Endothelial cell of umbilical vein (primary cell): ENCODE data around the gene SPAG16. TPM values are rescaled to one million over a fixed set of nuclear protein-coding genes. Genes with fewer than 3 reads are reported as not detected.

Experiments used
- BruUV-seq: library from RNA; stranded (reverse); fragments of 400-500 nt; replicated peaks from 2 replicates; lab custom pipeline; 2021; lab: Mats Ljungman, UMichigan
- CTCF ChIA-PET: fragments of 300-600, 350-600 bp; sonication (Branson Sonifier 250); formaldehyde crosslinking; loops from one replicate; lab custom pipeline; 2021; ENCODE audit warnings: antibody characterized with exemption, inconsistent platforms; lab: Charles Lee
- POLR2A ChIA-PET: fragments of 300-600, 350-600 bp; sonication (Branson Sonifier 250); formaldehyde crosslinking; loops from one replicate; lab custom pipeline; 2021; ENCODE audit warnings: antibody characterized with exemption, inconsistent platforms; lab: Charles Lee
- DNase-seq: peaks from one replicate; pipeline ENCODE4 v3.0.0-alpha.2; 2011; ENCODE audit warnings: low read depth, low spot score
- FAIRE-seq: peaks from 2 replicates; lab custom pipeline; 2011; peaks lifted over from hg19 to GRCh38; lab: Jason Lieb, UNC
- H2AFZ ChIP-seq: 2 replicates; pipeline ENCODE4 v1.6.0; 2012; ENCODE audit warnings: low read depth, low read length, control low read depth, inconsistent platforms
- H3K27ac ChIP-seq: 2 replicates; pipeline ENCODE4 v1.5.1; 2011; ENCODE audit warnings: low read depth, mild to moderate bottlenecking, control low read depth, low read length, moderate library complexity; ENCODE audit not compliant: insufficient read depth
- H3K27me3 ChIP-seq, 2 experiments: 2 replicates each; pipeline versions ENCODE4 v1.6.0 to v1.6.1; 2011; ENCODE audit warnings: low read length in 2 of 2, mixed read lengths in 1 of 2; ENCODE audit not compliant: control insufficient read depth in 2 of 2, insufficient read depth in 2 of 2
- H3K36me3 ChIP-seq, 2 experiments: 2 replicates in 1 of 2; 3 replicates in 1 of 2; pipeline ENCODE4 v1.5.1; 2011; ENCODE audit warnings: low read length in 2 of 2, mild to moderate bottlenecking in 1 of 2, moderate library complexity in 1 of 2; ENCODE audit not compliant: control insufficient read depth in 2 of 2, insufficient read depth in 2 of 2; ENCODE audit errors: extremely low read depth in 1 of 2
- H3K4me1 ChIP-seq: 3 replicates; pipeline ENCODE4 v1.5.1; 2011; ENCODE audit warnings: mild to moderate bottlenecking, low read length; ENCODE audit not compliant: control insufficient read depth, insufficient read depth; ENCODE audit errors: extremely low read depth
- H3K4me2 ChIP-seq: 2 replicates; pipeline ENCODE4 v1.6.1; 2011; ENCODE audit warnings: low read length, control low read depth, mixed read lengths; ENCODE audit not compliant: insufficient read depth
- H3K4me3 ChIP-seq, 3 experiments: fragments of 200-600 bp in 1 of 3; sonication (generic), shearing (Covaris generic) in 1 of 3; replicated peaks in 1 of 3; 2 replicates each; pipeline ENCODE4 v1.5.1; 2011 to 2016; ENCODE audit warnings: control low read depth in 3 of 3, low read length in 3 of 3, mild to moderate bottlenecking in 2 of 3, inconsistent platforms in 1 of 3, low read depth in 1 of 3, moderate library complexity in 1 of 3; ENCODE audit not compliant: insufficient read depth in 1 of 3
- H3K79me2 ChIP-seq: 2 replicates; pipeline ENCODE4 v1.6.0; 2012; ENCODE audit warnings: low read length, inconsistent platforms; ENCODE audit not compliant: control insufficient read depth, insufficient read depth
- H3K9ac ChIP-seq: replicated peaks from 2 replicates; pipeline ENCODE3; 2011; ENCODE audit warnings: low read length, control low read depth; ENCODE audit not compliant: insufficient read depth; ENCODE audit errors: extremely low read depth
- H3K9me1 ChIP-seq: replicated peaks from 3 replicates; pipeline ENCODE4 v1.6.0; 2011; ENCODE audit warnings: mild to moderate bottlenecking, low read length; ENCODE audit not compliant: control insufficient read depth, insufficient read depth; ENCODE audit errors: extremely low read depth
- H3K9me3 ChIP-seq: replicated peaks from 2 replicates; pipeline ENCODE4 v1.5.1; 2012; ENCODE audit warnings: low read length, inconsistent platforms; ENCODE audit not compliant: control insufficient read depth, insufficient read depth
- H4K20me1 ChIP-seq: replicated peaks from 2 replicates; pipeline ENCODE3; 2011; ENCODE audit warnings: mild to moderate bottlenecking, low read length; ENCODE audit not compliant: control insufficient read depth, insufficient read depth; ENCODE audit errors: extremely low read depth
- EZH2 ChIP-seq: IDR thresholded peaks from 2 replicates; pipeline ENCODE4 v1.6.1; 2012; ENCODE audit warnings: borderline replicate concordance, low read depth, mild to moderate bottlenecking, moderate library complexity, low read length, inconsistent platforms; ENCODE audit not compliant: severe bottlenecking
- FOS ChIP-seq: IDR thresholded peaks from 2 replicates; pipeline ENCODE4 v1.6.1; 2011; ENCODE audit warnings: mild to moderate bottlenecking, low read length, moderate library complexity, borderline replicate concordance; ENCODE audit not compliant: insufficient read depth
- GATA2 ChIP-seq: IDR thresholded peaks from 2 replicates; pipeline ENCODE4 v1.7.0; 2011; ENCODE audit warnings: low read depth, mild to moderate bottlenecking, moderate library complexity, mixed read lengths, low read length; ENCODE audit not compliant: insufficient read length, insufficient read depth
- JUN ChIP-seq: IDR thresholded peaks from 2 replicates; pipeline ENCODE4 v1.6.1; 2011; ENCODE audit warnings: borderline replicate concordance, low read depth; ENCODE audit not compliant: insufficient read length, insufficient read depth
- MYC ChIP-seq: IDR thresholded peaks from one replicate; pipeline ENCODE4 v1.6.1; 2011; ENCODE audit warnings: mild to moderate bottlenecking, low read depth, low read length
- POLR2A ChIP-seq: IDR thresholded peaks from 2 replicates; pipeline ENCODE4 v1.6.1; 2012; ENCODE audit warnings: low read depth, mild to moderate bottlenecking, control low read depth, low read length
- POLR2AphosphoS5 ChIP-seq: IDR thresholded peaks from 2 replicates; pipeline ENCODE4 v1.6.1; 2012; ENCODE audit warnings: low read depth, mild to moderate bottlenecking, control low read depth, low read length, moderate library complexity; ENCODE audit not compliant: insufficient read depth
- dilution Hi-C: fragments of 300-500 bp; cut with MboI; formaldehyde crosslinking; loops from one replicate; pipeline ENCODE4 v1.15.0; 2019; ENCODE audit warnings: low sequenced_read_pairs; ENCODE audit not compliant: extremely low pct_ligation_motif_present
- intact Hi-C: fragments of 100-400 bp; cut with micrococcal nuclease; formaldehyde crosslinking; loops from one replicate; pipeline ENCODE4 v1.10.0; 2022
- polyA plus RNA-seq, 4 experiments: library from polyadenylated mRNA; depleted of rRNA in 3 of 4; stranded (reverse) in 3 of 4; unstranded in 1 of 4; fragments of >200 nt; gene quantifications; 2 replicates each; pipeline versions ENCODE4 v1.2.1 to v1.2.3, GENCODE V29; 2011 to 2012; ENCODE audit warnings: missing spikeins in 1 of 4
- total RNA-seq: library from RNA; stranded (reverse); gene quantifications from 2 replicates; pipeline ENCODE4 v1.2.3, GENCODE V29; 2021
- TF ChIP-seq, protein P1 (sequence below), 2 donors: IDR thresholded peaks; 1 replicate in 1 of 2; 2 replicates in 1 of 2; pipeline ENCODE4 v1.5.1; 2011; ENCODE audit warnings: low read length in 2 of 2, mild to moderate bottlenecking in 2 of 2, moderate library complexity in 2 of 2, control low read depth in 1 of 2, inconsistent platforms in 1 of 2, low read depth in 1 of 2; ENCODE audit not compliant: insufficient read depth in 1 of 2; ENCODE audit errors: extremely low read depth in 1 of 2
- TF ChIP-seq, protein P2 (sequence below): IDR thresholded peaks from 2 replicates; pipeline ENCODE4 v1.6.1; 2011; ENCODE audit not compliant: insufficient read depth, insufficient read length

The SPAG16 gene
- total and polyA plus RNA-seq, 2 donors (not counting 3 experiments of a cell fraction or from before 2014, with no cell fraction given): 4.0 to 7.7 TPM

DNA sequence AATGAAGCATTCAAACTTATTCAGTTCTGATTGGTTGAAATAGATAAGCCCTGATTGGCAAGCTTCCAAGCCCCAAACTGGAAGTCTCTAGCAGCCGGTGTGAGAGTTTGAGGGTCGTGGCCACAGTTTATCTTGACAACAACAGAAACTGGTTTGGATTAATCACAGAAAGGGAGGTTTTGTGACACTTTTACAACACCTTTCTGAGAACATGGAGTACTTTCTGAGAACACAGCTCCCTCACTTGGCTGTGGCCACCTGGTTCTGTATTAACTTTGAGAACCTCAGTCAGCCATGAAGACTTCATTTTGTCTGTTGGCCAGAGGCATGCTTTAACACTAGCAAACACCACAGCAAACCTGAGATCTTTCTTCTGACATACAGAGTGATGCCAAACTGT lies 845.9 kb downstream of the SPAG16 start:
- CTCF ChIA-PET: no interaction called here
- H3K9me1 ChIP-seq: no peaks in the 10 kb centered on the region
- no peaks in the 10 kb centered on the region for H3K4me1 ChIP-seq
- FAIRE-seq: no peak
- TF ChIP-seq POLR2AphosphoS5: no peak
- TF ChIP-seq, protein P1, sequence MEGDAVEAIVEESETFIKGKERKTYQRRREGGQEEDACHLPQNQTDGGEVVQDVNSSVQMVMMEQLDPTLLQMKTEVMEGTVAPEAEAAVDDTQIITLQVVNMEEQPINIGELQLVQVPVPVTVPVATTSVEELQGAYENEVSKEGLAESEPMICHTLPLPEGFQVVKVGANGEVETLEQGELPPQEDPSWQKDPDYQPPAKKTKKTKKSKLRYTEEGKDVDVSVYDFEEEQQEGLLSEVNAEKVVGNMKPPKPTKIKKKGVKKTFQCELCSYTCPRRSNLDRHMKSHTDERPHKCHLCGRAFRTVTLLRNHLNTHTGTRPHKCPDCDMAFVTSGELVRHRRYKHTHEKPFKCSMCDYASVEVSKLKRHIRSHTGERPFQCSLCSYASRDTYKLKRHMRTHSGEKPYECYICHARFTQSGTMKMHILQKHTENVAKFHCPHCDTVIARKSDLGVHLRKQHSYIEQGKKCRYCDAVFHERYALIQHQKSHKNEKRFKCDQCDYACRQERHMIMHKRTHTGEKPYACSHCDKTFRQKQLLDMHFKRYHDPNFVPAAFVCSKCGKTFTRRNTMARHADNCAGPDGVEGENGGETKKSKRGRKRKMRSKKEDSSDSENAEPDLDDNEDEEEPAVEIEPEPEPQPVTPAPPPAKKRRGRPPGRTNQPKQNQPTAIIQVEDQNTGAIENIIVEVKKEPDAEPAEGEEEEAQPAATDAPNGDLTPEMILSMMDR (IDR thresholded peaks at IDR 0.05; ENCODE audit: extremely low read depth in 1 of 2, insufficient read depth in 1 of 2, low read depth in 1 of 2, low read length in 2 of 2): no peak
- no peak for TF ChIP-seq FOS
- TF ChIP-seq GATA2: no peak
- TF ChIP-seq EZH2: no peak
- TF ChIP-seq MYC: no peak
- TF ChIP-seq POLR2A: no peak
- TF ChIP-seq, protein P2, sequence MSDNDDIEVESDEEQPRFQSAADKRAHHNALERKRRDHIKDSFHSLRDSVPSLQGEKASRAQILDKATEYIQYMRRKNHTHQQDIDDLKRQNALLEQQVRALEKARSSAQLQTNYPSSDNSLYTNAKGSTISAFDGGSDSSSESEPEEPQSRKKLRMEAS: no peak
- no peak for TF ChIP-seq JUN
- dilution Hi-C loops (no loop called here), intact Hi-C loops (no loop called here)
- H3K4me3 ChIP-seq: no peak overlapping the region
- DNase-seq: no peak
- H3K9me3 ChIP-seq: no peaks in the 10 kb centered on the region
- no peaks in the 10 kb centered on the region for H4K20me1 ChIP-seq
- BruUV-seq: no TSS peak
- no peaks in the 10 kb centered on the region for H3K36me3 ChIP-seq
- H3K79me2 ChIP-seq: no peaks in the 10 kb centered on the region
- H3K27ac ChIP-seq: no peak overlapping the region
- H3K9ac ChIP-seq: no peak overlapping the region
- POLR2A ChIA-PET: no interaction called here
- H3K4me2 ChIP-seq: no peak overlapping the region
- no peak overlapping the region for H2AFZ ChIP-seq
- H3K27me3 ChIP-seq: no peaks in the 10 kb centered on the region
